HCT116 (cell line): Measurements from ENCODE around the gene MIER2. TPM values are rescaled to one million over a fixed set of nuclear protein-coding genes. Genes with fewer than 3 reads are reported as not detected.

ENCODE experiments used
- ATAC-seq: fragments of 200-7000 bp; cut with Tn5 transposase; 2 replicates; pipeline ENCODE4 v1.9.1; 2020; ENCODE audit warnings: mild to moderate bottlenecking, moderate library complexity
- BruUV-seq: library from RNA; stranded (reverse); fragments of 400-500 nt; replicated peaks from 2 replicates; lab custom pipeline; 2021; lab: Mats Ljungman, UMichigan
- CTCF ChIA-PET: fragments of 300-600 bp; sonication (Branson Sonifier 250); formaldehyde crosslinking; loops from one replicate; lab custom pipeline; 2021; ENCODE audit warnings: antibody characterized with exemption; lab: Charles Lee
- POLR2A ChIA-PET: fragments of 300-600, 350-600 bp; sonication (Branson Sonifier 250); formaldehyde crosslinking; loops from one replicate; lab custom pipeline; 2021; ENCODE audit warnings: antibody characterized with exemption; lab: Charles Lee
- RAD21 ChIA-PET, 2 experiments: fragments of 300-600 bp; sonication (Branson Sonifier 250); formaldehyde crosslinking; loops; one replicate each; lab custom pipeline; 2023; ENCODE audit warnings: low total read pairs in 2 of 2; ENCODE audit not compliant: uncharacterized antibody in 2 of 2, unreplicated experiment in 2 of 2, low non-redundant PET in 1 of 2; lab: Charles Lee
- DNase-seq: peaks from one replicate; pipeline ENCODE4 v3.0.0-alpha.2; 2010; ENCODE audit warnings: low read depth, low spot score
- H2AFZ ChIP-seq: fragments of 200-600 bp; shearing (Covaris generic), sonication (generic); 2 replicates; pipeline ENCODE4 v1.6.1; 2017; ENCODE audit warnings: low read depth, mixed run types, mixed read lengths, antibody characterized with exemption, low read length; ENCODE audit not compliant: poor library complexity, severe bottlenecking
- H3K27ac ChIP-seq: 2 replicates; pipeline ENCODE4 v1.5.1; 2012; ENCODE audit warnings: low read depth, low read length
- H3K27me3 ChIP-seq: fragments of 200-600 bp; sonication (generic); 2 replicates; pipeline ENCODE4 v1.6.1; 2016; ENCODE audit warnings: mixed run types, low read length, mixed read lengths; ENCODE audit not compliant: insufficient read depth
- H3K36me3 ChIP-seq, 2 experiments: fragments of 200-500 bp in 1 of 2; fragments of 200-600 bp in 1 of 2; sonication (Bioruptor generic) in 1 of 2; sonication (generic) in 1 of 2; 2 replicates each; pipeline versions ENCODE4 v1.5.1 to v1.6.1; 2014 to 2016; ENCODE audit warnings: low read length in 2 of 2, inconsistent platforms in 1 of 2, mixed read lengths in 1 of 2, mixed run types in 1 of 2; ENCODE audit not compliant: insufficient read depth in 2 of 2, control insufficient read depth in 1 of 2
- H3K4me1 ChIP-seq, 2 experiments: fragments of 200-600 bp in 1 of 2; sonication (generic) in 1 of 2; 2 replicates each; pipeline versions ENCODE4 v1.5.1 to v1.6.1; 2012 to 2017; ENCODE audit warnings: low read length in 2 of 2, inconsistent platforms in 1 of 2, mild to moderate bottlenecking in 1 of 2, mixed read lengths in 1 of 2, mixed run types in 1 of 2, moderate library complexity in 1 of 2; ENCODE audit not compliant: insufficient read depth in 2 of 2, control insufficient read depth in 1 of 2
- H3K4me2 ChIP-seq: fragments of 200-600 bp; sonication (generic); 2 replicates; pipeline ENCODE4 v1.6.1; 2017; ENCODE audit warnings: mixed run types, low read length, mixed read lengths
- H3K4me3 ChIP-seq, 2 experiments: fragments of 200-600 bp in 1 of 2; sonication (generic) in 1 of 2; replicated peaks in 1 of 2; 2 replicates each; pipeline ENCODE4 v1.5.1; 2011 to 2016; ENCODE audit warnings: low read length in 2 of 2, control low read depth in 1 of 2, low read depth in 1 of 2, mild to moderate bottlenecking in 1 of 2, mixed read lengths in 1 of 2, mixed run types in 1 of 2
- H3K79me2 ChIP-seq: fragments of 200-600 bp; sonication (generic); 2 replicates; pipeline ENCODE4 v1.6.1; 2017; ENCODE audit warnings: mild to moderate bottlenecking, mixed run types, low read length, moderate library complexity, mixed read lengths; ENCODE audit not compliant: insufficient read depth
- H3K9ac ChIP-seq: fragments of 200-600 bp; sonication (generic); 2 replicates; pipeline ENCODE4 v1.6.1; 2016; ENCODE audit warnings: low read length, mixed read lengths
- H3K9me2 ChIP-seq: fragments of 200-600 bp; sonication (generic), shearing (Covaris generic); 2 replicates; pipeline ENCODE4 v1.6.1; 2017; ENCODE audit warnings: mixed run types, mild to moderate bottlenecking, moderate library complexity; ENCODE audit not compliant: insufficient read depth
- H3K9me3 ChIP-seq, 2 experiments: fragments of 200-500 bp in 1 of 2; fragments of 200-600 bp in 1 of 2; sonication (Bioruptor generic) in 1 of 2; sonication (generic) in 1 of 2; 2 replicates each; pipeline ENCODE4 v1.6.1; 2014 to 2017; ENCODE audit warnings: low read length in 2 of 2, mixed read lengths in 2 of 2, inconsistent platforms in 1 of 2, low read depth in 1 of 2, mild to moderate bottlenecking in 1 of 2, mixed run types in 1 of 2, moderate library complexity in 1 of 2; ENCODE audit not compliant: control insufficient read depth in 1 of 2, insufficient read depth in 1 of 2
- H4K20me1 ChIP-seq: fragments of 200-600 bp; sonication (generic), shearing (Covaris generic); 2 replicates; pipeline ENCODE4 v1.6.1; 2017; ENCODE audit warnings: mixed run types, mild to moderate bottlenecking, moderate library complexity; ENCODE audit not compliant: insufficient read depth
- CBX3 ChIP-seq: IDR thresholded peaks from 2 replicates; pipeline ENCODE4 v1.6.1; 2012; ENCODE audit warnings: low read depth
- CEBPB ChIP-seq: IDR thresholded peaks from 2 replicates; pipeline ENCODE4 v1.6.1; 2012; ENCODE audit warnings: low read depth
- EGR1 ChIP-seq: IDR thresholded peaks from 2 replicates; pipeline ENCODE4 v1.6.1; 2012; ENCODE audit warnings: low read depth
- ELF1 ChIP-seq: IDR thresholded peaks from 2 replicates; pipeline ENCODE4 v1.6.1; 2012; ENCODE audit warnings: low read depth, borderline replicate concordance
- EZH2 ChIP-seq: fragments of 200-600 bp; sonication (generic); IDR thresholded peaks from 2 replicates; pipeline ENCODE4 v1.6.1; 2017; ENCODE audit warnings: antibody characterized with exemption, mixed run types
- JUND ChIP-seq: IDR thresholded peaks from 2 replicates; pipeline ENCODE4 v1.6.1; 2012
- POLR2AphosphoS5 ChIP-seq: IDR thresholded peaks from 2 replicates; pipeline ENCODE4 v1.6.1; 2011; ENCODE audit warnings: mild to moderate bottlenecking, low read depth, low read length, moderate library complexity
- RAD21 ChIP-seq: IDR thresholded peaks from 2 replicates; pipeline ENCODE4 v1.6.1; 2012; ENCODE audit warnings: low read depth, mild to moderate bottlenecking
- REST ChIP-seq: IDR thresholded peaks from 2 replicates; pipeline ENCODE4 v1.6.1; 2012; ENCODE audit warnings: low read depth
- SIN3A ChIP-seq: IDR thresholded peaks from 2 replicates; pipeline ENCODE4 v1.6.1; 2012; ENCODE audit warnings: low read depth
- SRF ChIP-seq: IDR thresholded peaks from 2 replicates; pipeline ENCODE4 v1.6.1; 2012; ENCODE audit warnings: low read depth
- YY1 ChIP-seq: IDR thresholded peaks from 2 replicates; pipeline ENCODE4 v1.6.1; 2011; ENCODE audit warnings: low read length, low read depth, moderate library complexity, mild to moderate bottlenecking; ENCODE audit not compliant: insufficient replicate concordance; ENCODE audit errors: extremely low read depth
- ZBTB33 ChIP-seq: IDR thresholded peaks from 2 replicates; pipeline ENCODE4 v1.6.1; 2011; ENCODE audit warnings: mild to moderate bottlenecking, low read length, moderate library complexity; ENCODE audit not compliant: insufficient replicate concordance; ENCODE audit errors: extremely low read depth
- ZFX ChIP-seq: fragments of 450-650 bp; IDR thresholded peaks from 2 replicates; pipeline ENCODE4 v1.6.1; 2017
- ZNF274 ChIP-seq: fragments of 200-500 bp; sonication (Bioruptor generic); IDR thresholded peaks from 2 replicates; pipeline ENCODE4 v1.6.1; 2014; ENCODE audit warnings: mild to moderate bottlenecking, low read depth, low read length, inconsistent platforms
- intact Hi-C: fragments of 100-400 bp; cut with micrococcal nuclease; formaldehyde crosslinking; loops from 2 replicates; pipeline ENCODE4 v1.10.0; 2022
- total RNA-seq: library from RNA; stranded (reverse); gene quantifications from one replicate; pipeline ENCODE4 v1.2.1, GENCODE V29; 2021; ENCODE audit not compliant: unreplicated experiment

Gene MIER2
- total RNA-seq, 1 experiment from 2014 or later = 41.5 TPM

DNA sequence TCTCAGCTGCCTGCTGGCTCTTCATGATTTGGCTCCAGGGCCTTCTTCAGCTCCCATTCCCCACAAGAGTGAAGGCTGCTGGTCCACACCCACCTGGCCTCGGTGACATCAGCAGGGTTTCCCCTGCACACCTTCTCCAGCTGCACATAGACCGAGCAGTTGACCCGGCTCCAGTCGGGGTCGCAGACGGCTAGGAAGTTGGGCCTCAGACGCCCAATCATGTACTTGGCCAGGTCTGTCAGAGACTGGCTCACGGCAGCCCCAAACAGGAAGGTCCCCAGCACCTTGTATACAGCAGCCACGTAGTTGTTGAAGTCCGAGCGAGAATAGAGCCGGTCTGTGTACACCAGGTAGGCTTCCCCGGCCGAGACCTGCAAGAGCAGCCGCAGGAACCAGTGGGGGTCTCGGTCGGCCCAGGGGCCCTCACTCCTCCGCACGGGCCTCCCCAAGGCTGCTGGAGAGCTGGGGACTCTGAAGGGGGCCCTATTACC is 57.2 kb downstream of the MIER2 start (continued):
- TF ChIP-seq REST (no peak), ELF1 (no peak), ZFX (no peak), JUND (no peak), SIN3A (no peak), YY1 (no peak)

- H4K20me1 ChIP-seq = no peaks in the 10 kb centered on the region
- H2AFZ ChIP-seq = no peak overlapping the region
- H3K4me1 ChIP-seq = peaks cover 0 to under 1% of the 10 kb centered on the region in 2 experiments; a peak in 1 of 4 replicates
- H3K27me3 ChIP-seq = no peaks in the 10 kb centered on the region
- no peaks in the 10 kb centered on the region for H3K9me2 ChIP-seq
- H3K4me3 ChIP-seq = no peak overlapping the region
- peaks cover 40% of the 10 kb centered on the region for H3K79me2 ChIP-seq
- no peak for DNase-seq
- H3K9ac ChIP-seq = no peak overlapping the region
- intact Hi-C loops = no loop called here
- BruUV-seq = no TSS peak
- ChIA-PET POLR2A (no interaction called here), RAD21 (no interaction called here), CTCF (no interaction called here)
- H3K36me3 ChIP-seq = peaks cover 27 to 42% of the 10 kb centered on the region in 2 experiments; a peak in 3 of 4 replicates
- TF ChIP-seq YY1 (no peak), EZH2 (no peak), RAD21 (no peak), CBX3 (no peak), EGR1 (no peak), ZBTB33 (no peak), CEBPB (no peak), ZNF274 (no peak), SRF (no peak), POLR2AphosphoS5 (no peak)
- no peaks in the 10 kb centered on the region for H3K9me3 ChIP-seq
- ATAC-seq = no peak
- H3K4me2 ChIP-seq = no peak overlapping the region
- no peak overlapping the region for H3K27ac ChIP-seq
Observed at GRCh38 chr19:283395-283794, 61.2 kb downstream of the MIER2 start.
